Stimulated activated naive CD4-positive, alpha-beta T cell treated with Interleukin-2 at 50 U/mL for 16 hours (primary cell): Measurements from ENCODE around the gene KLF16.

Source experiments
- DNase-seq: peaks from one replicate; lab custom pipeline; 2025; lab: John Stamatoyannopoulos, UW

The KLF16 gene

GRCh38 chr19:1807030-1807694 is 56.2 kb downstream of the KLF16 start:
- DNase-seq: no peak

GRCh38 chr19:1806184-1807029 is 57.0 kb downstream of the KLF16 start:
- no peak for DNase-seq

GRCh38 chr19:1805401-1806183 is 57.8 kb downstream of the KLF16 start:
- DNase-seq: no peak

GRCh38 chr19:1804858-1805257 is 58.5 kb downstream of the KLF16 start:
- DNase-seq: no peak
